OCI-LY7 (cell line): ENCODE results near the gene SYN1.

ENCODE experiments used
- CTCF ChIP-seq: fragments of 200-600 bp; sonication (generic); conservative IDR thresholded peaks from 2 replicates; pipeline ENCODE4 v1.5.1; 2014; ENCODE audit warnings: mild to moderate bottlenecking, antibody characterized with exemption, low read length, moderate library complexity, mixed read lengths
- EZH2phosphoT487 ChIP-seq: fragments of 200-600 bp; sonication (generic); IDR thresholded peaks from 2 replicates; pipeline ENCODE4 v1.6.1; 2018; ENCODE audit warnings: low read depth, borderline replicate concordance, mild to moderate bottlenecking, mixed run types, antibody characterized with exemption, low read length, moderate library complexity, mixed read lengths

DNA sequence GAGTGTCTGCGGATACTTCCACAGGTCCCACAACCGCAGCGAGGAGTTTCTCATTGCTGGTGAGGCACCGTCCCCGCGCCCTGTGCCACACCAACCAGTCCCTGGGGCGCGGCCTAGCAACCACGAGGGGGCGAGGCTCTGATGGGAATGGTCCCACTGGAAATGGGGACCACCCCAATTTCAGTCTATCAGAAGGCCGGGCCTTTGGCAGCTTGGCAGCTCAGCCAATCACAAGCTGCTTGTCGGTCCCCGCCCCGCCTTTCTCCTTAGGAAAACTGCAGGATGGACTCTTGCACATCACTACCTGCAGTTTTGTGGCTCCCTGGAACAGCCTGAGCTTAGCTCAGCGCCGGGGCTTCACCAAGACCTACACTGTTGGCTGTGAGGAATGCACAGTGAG lies 34.4 kb downstream of the SYN1 start:
- TF ChIP-seq CTCF (no peak), EZH2phosphoT487 (no peak)
